Spleen (tissue), 7 donors: ENCODE results near the gene GRAMD2B.

ENCODE experiments used
- POLR2A ChIP-seq, 3 donors: fragments of 450-650 bp; IDR thresholded peaks; one replicate each; pipeline ENCODE4 v1.5.1; 2017; ENCODE audit warnings: antibody characterized with exemption in 3 of 3, mild to moderate bottlenecking in 1 of 3
- POLR2AphosphoS5 ChIP-seq, 3 donors: sonication (generic); formaldehyde crosslinking; IDR thresholded peaks; one replicate each; pipeline ENCODE4 v1.5.1; 2017; ENCODE audit warnings: antibody characterized with exemption in 3 of 3
- TF ChIP-seq, protein P1 (sequence below), 11 experiments: fragments of 200-600 bp in 7 of 11; fragments of 450-650 bp in 4 of 11; sonication (generic) in 4 of 11; IDR thresholded peaks in 8 of 11; conservative IDR thresholded peaks in 3 of 11; 1 replicate in 7 of 11; 2 replicates in 4 of 11; pipeline versions ENCODE4 v1.4.0 to v1.8.0; 2016 to 2021; ENCODE audit warnings: antibody characterized with exemption in 11 of 11, inconsistent platforms in 4 of 11, mild to moderate bottlenecking in 1 of 11
- donor health status: DM: no; HTN: no; CAD: no; lungs with moderate emphysema.
- donor health status: DM: no; HTN: no; CAD: no.
- donor health status: DM: no; HTN: no; CAD: no.

DNA sequence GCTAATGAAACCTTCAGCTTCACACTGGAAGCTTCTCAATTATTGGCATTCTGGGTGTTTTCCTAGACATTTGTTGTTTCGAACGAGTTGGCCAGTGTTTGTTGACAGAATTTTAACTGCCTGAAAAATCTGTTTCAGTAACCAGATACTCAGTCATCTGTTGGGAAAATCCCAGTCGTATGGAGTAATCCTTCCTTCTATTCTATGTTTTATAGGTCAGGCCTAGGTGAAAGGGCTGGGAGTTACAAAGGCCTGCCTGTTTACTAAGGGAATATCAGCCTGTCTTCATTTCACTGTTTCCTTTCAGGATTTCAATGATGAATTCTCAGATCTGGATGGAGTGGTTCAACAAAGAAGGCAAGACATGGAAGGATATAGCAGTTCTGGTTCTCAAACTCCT is 59.9 kb downstream of the GRAMD2B start:
- TF ChIP-seq POLR2A (IDR thresholded peaks at IDR 0.05) (no peak), POLR2AphosphoS5 (IDR thresholded peaks at IDR 0.05) (no peak)
- TF ChIP-seq, protein P1, sequence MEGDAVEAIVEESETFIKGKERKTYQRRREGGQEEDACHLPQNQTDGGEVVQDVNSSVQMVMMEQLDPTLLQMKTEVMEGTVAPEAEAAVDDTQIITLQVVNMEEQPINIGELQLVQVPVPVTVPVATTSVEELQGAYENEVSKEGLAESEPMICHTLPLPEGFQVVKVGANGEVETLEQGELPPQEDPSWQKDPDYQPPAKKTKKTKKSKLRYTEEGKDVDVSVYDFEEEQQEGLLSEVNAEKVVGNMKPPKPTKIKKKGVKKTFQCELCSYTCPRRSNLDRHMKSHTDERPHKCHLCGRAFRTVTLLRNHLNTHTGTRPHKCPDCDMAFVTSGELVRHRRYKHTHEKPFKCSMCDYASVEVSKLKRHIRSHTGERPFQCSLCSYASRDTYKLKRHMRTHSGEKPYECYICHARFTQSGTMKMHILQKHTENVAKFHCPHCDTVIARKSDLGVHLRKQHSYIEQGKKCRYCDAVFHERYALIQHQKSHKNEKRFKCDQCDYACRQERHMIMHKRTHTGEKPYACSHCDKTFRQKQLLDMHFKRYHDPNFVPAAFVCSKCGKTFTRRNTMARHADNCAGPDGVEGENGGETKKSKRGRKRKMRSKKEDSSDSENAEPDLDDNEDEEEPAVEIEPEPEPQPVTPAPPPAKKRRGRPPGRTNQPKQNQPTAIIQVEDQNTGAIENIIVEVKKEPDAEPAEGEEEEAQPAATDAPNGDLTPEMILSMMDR (IDR thresholded peaks at IDR 0.05 in 8 of 11, conservative IDR thresholded peaks at IDR 0.05 in 3 of 11): no peak
